Measurements from ENCODE around the gene PKP4.
A peak's percentile ranks its signal among the peaks of the same experiment; 100 is the strongest.
"Not testable (repeated sequence)": the region's sequence is repeated elsewhere in the genome, so short reads cannot be mapped to it uniquely, and the experiment has no call there.

PKP4 gene

DNA sequence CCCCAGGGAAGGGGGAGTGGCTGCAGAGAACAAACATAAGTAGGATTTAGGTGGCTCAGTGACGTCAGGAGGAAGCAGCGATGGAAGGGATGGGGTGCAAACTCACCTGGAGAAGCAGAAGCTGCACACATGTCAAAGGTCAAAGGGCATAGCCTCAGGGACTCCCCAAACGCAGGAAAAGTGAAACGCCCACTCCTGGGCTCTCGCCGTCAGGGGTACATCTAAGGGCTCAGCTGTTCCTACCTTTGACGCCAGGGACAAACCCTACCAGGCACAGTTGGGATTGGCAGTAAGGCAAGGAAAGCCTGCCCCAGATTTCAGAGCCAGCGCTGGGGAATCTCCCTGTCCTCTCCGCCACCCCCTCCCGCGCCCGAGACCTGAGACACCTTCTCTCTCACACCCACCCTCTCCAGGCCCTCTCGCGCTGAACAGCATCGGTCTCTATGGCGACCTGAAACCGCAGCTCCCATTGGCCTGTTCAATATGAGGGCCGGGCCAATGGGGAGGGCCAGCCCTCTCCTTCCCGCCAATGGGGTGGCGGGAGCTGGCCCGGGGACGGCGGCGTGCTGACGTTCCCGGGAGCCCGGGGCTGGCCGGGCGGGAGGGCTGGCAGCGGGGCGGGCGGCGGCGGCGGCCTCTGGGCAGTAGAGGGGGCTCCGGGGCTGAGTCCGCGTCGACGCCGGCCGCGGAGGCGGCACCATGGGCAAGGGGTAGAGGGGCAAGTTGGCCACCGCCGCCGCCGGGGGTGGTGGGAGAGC lies at the start of gene PKP4, which contains the start of gene CCDC148:
Gene PKP4, plus strand, starts transcription at position 644 of the 758 bp plus-strand sequence. CDS start 76,233 bp downstream, outside the sequence.
Gene CCDC148, minus strand, starts transcription at position 445 of the 758 bp plus-strand sequence. Its CDS starts 314 bp downstream, at position 131.
- peak; percentile 95 for DNase-seq

- no peak for DNase-seq
Observed at GRCh38 chr2:158407031-158407430, 49.7 kb upstream of the PKP4 start.

GRCh38 chr2:158410132-158410531 lies 46.6 kb upstream of the PKP4 start:
- no peak for DNase-seq

GRCh38 chr2:158411748-158412147 lies 45.0 kb upstream of the PKP4 start:
- DNase-seq: no peak

DNA sequence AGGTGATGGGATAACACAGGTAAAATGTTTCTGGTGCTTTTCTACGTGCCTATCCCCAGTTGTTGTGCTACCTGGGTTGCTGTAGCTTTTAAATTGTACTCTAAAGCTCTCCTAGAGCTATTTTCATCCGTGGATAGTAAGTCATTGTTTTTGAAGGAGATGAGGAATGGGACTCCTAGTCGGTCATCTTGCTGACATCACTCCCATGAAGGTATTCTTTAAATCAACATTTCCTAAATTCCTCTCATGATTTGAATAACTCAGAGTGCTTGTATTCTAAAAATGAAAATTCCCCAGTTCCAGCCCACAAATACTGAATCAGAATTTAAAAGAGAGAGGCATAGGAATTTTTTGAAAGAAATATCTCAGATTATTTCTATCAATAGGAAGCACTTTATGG lies 44.5 kb upstream of the PKP4 start:
- DNase-seq: peak; percentile 91

DNA sequence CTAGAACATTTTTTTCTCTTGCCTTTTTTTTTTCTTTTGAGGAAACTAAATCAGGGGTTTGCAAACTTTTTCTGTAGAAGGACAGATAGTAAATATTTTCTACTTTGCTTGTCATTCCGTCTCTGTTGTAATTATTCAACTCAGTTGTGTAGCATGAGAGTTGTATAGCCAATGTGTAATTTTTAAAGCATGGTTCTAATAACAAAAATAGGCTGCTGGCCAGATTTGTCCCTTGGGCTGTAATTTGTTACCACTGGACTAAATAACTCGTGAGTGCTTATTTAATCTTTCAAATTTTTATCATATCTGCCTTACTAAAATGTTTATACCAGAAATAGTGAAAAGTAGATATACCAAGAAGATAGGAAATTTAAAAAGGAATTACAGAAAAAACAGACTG lies 43.2 kb upstream of the PKP4 start:
- DNase-seq: peak; percentile 55

DNA sequence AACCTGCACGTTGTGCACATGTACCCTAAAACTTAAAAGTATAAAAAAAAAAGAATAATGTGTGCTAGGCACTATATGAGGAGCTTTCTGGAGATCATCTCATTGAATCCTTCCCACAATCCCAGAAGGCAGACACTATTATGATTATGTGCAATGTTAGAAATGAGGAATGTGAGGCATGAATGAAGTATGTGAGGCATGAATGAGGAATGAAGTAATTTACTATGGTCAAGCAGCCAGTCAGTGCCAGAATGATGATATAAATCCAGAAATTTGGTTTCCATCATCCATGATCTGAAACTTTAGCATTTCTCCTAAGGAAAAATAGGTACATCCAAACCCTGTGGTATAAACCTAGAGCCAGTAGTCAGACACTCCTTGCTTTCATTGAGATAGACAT lies 42.2 kb upstream of the PKP4 start:
- peak; percentile 90 for DNase-seq

- no peak for DNase-seq
Observed at GRCh38 chr2:158432117-158432516, 24.6 kb upstream of the PKP4 start.

DNA sequence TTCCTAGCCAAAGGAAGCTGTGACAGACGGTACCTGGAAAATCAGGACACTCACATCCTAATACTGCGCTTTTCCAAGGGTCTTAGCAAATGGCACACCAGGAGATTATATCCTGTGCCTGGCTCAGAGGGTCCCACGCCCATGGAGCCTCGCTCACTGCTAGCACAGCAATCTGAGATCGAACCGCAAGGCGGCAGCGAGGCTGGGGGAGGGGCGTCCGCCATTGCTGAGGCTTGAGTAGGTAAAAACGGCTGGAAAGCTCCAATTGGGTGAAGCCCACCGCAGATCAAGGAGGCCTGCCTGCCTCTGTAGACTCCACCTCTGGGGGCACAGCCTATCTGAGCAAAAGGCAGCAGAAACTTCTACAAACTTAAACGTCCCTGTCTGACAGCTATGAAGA lies 23.0 kb upstream of the PKP4 start:
- not testable (repeated sequence) for DNase-seq

DNA sequence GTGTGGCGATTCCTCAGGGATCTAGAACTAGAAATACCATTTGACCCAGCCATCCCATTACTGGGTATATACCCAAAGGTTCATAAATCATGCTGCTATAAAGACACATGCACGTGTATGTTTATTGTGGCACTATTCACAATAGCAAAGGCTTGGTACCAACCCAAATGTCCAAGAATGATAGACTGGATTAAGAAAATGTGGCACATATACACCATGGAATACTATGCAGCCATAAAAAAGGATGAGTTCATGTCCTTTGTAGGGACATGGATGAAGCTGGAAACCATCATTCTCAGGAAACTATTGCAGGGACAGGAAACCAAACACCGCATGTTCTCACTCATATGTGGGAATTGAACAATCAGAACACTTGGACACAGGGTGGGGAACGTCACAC lies 17.7 kb upstream of the PKP4 start:
- not testable (repeated sequence) for DNase-seq

DNA sequence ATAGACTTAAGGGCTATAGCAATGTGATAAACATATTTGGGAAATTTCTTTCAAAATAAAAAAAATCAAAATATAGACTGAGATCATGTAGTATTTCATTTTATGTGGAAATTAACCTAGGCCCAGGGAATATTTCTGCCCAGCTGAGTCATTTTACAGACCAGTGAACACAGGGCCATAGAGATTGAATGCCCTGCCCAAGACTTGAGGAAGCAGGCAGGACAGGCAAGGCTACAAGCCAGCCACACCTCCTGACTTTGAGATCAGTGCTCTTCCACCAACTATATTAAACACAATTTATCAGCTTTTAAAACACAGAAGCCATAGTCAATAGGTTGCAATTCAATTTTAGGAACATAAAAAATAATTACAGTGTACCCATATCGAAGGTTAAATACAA lies 13.1 kb upstream of the PKP4 start:
- no peak for DNase-seq

- DNase-seq: peak; percentile 78
Observed at GRCh38 chr2:158457092-158457825, 507 bp downstream of the PKP4 start.

DNA sequence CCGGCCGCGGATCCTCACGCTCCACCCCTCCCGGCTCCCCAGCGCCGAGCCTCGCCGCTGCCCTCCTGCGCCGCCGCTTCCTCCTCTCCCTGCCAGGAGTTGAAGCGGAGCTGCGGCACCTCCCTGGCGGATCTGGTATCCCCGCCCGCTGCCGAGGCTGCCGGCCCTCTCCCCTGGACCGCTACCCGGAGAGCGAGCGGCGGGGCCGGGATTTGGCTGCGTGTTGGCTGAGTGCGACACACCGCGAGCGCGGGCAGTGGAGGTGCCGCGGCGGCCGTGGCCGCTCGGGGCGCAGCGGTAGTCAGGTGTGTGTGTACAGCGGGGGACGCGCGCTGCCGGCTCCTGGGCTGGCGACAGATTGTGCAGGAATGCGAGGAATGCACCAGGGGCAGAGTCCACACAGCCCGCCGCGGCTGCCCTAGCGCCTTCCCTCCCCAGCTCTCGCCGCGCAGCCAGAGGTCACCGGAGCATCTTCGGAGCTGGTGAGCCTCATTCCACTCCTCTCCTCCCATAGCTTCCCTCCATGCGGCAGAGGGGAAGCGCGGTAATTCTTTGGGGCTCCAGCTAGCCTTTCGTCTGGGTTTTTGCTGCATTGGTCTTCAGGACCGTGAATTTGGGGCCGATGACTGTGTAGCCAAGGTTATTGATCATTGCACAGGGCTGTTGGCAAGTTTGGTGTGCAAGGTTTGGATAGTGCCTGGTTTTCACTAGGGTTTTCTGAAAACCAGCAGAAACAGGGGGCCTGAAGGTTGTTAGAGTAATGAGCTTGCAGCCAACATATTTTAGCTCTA lies 1.3 kb downstream of the PKP4 start:
- DNase-seq: peak; percentile 89

DNA sequence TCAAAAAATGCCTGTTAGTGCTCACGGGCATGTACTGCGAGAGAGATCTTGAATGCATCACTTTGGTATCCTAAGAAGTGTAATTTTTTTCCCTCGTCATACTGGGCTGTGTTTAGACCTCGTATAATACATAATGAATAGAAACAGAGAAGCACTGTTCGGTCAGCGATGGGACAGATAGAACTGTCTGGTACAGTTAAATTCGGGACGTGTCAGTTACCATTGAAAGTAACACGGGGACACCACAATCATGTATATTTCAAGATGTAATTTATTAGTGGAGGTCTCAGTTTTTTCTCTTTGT lies 1.8 kb downstream of the PKP4 start:
- peak; percentile 20 for DNase-seq

DNA sequence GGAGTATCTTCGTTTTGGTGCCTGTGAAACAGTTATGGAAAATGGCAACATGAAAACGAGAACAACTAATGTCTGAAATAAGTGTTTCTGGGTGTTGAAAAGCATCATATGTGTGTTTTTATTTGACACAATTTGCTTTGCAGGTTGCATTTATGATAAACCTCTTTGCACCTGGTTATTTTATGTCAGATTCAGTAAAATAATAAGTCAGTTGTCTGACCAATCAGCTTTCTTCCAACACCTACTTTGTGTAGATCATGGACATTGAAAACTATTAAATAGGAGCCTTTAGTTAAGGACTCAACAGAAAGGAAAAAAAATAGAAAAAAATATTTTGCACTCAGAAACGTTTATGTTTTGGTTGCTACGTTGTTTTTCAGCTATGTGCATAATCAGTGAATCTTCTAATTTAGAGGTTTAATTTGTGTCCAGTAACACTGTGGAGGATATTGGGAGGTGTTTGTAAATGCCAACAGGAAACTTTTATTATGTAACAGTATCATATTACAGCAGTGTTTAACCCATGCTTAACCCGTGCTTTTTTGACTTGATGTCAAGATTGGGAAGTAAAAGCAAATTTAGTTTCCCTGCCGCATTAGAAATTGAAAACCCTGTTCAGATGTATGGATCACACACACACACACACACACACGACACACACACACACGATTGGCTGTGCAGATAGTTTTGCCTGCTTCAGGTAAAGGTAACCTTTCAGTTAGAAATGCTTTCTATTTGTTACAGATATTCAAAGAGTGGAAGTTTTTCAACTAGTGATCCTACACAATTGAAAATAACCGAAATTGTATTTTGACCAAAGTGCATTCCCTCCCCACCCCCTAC lies 2.6 kb downstream of the PKP4 start:
- no peak for DNase-seq

DNA sequence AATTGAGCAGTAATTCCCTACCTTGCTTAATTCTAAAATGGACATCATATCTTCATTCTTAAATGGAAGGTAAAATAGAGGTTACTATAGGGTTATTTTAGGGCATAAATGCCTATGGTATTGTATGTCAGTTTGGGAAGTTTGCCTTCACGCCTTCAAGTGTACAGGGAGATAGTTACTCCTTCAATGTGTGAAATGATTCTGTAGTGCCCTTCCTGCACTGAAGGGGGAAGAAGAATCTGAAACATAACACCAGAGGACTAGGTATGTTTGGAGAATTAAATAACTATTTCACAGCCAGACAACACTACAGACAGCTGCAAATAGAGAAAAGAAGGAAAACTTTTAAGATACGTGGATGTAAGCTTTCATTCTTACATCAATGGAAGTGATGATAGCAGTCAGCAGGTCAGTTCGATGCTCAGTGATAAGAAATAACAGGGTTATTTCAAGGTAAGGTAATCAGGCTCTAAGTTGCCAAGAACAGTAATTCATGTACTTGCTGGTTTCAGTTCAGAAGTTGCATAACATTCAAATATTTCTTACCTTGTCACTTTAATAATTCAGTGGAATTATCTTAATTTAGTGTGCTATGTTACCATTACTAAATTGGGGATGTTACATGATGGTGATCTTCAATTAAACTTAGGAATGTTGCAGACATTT lies 4.0 kb downstream of the PKP4 start:
- peak; percentile 14 for DNase-seq

DNA sequence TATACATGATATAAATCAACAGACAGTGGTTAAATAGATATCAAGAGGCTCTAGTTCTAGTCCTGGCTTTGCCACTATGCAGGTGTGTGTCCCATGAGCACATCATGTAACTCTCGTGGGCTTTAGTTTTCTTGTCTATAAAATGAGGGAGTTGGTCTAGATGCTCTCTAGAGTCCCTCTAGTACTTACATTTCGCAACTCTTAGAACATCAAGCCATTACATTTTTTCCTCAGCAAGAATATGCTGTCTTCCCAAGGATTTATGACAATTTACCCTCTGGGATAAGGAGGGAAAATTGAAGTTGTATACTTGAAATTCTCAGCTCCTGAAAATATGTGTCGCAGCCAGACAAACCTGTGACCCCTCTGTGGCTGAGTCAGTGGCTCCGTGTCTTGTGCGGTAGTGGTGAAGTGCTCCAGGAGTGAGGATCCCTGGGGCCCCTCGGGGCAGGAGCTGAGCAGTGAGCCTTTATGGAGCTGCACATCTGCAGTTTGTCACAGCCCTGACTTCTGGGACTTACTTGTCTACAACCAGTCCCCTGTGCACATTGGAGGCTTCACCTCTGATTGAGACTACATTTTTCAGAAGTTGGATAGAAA lies 6.8 kb downstream of the PKP4 start:
- peak; percentile 49 for DNase-seq

GRCh38 chr2:158464426-158465281 lies 7.9 kb downstream of the PKP4 start:
- DNase-seq: peak; percentile 17

DNA sequence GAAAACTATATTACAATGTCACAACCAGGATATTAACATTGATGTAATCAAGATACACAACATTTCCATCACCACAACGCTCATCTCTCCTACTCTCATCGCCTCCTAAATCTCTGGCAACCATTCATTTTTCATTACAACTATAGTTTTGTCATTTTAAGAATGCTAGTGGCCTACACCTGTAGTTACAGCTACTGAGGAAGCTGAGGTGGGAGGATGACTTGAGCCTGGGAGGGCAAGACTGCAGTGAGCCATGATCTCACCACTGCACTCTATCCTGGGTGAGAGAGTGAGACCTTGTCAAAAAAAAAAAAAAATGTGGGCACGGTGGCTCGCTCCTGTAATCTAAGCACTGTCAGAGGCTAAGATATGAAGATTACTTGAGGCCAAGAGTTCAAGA lies 10.5 kb downstream of the PKP4 start:
- DNase-seq: no peak

GRCh38 chr2:158472829-158473228 lies 16.1 kb downstream of the PKP4 start:
- not testable (repeated sequence) for DNase-seq

- not testable (repeated sequence) for DNase-seq
Observed at GRCh38 chr2:158473300-158473699, 16.5 kb downstream of the PKP4 start.
